Motor neuron (in vitro differentiated cells): Measurements from ENCODE around the gene PIK3R5. TPM values are rescaled to one million over a fixed set of nuclear protein-coding genes. Genes with fewer than 3 reads are reported as not detected.

Experiments used
- ATAC-seq, 8 experiments: fragments of 200-7000 bp; cut with Tn5 transposase; replicated peaks in 6 of 8; 2 replicates each; pipeline ENCODE4 v1.8.0; 2021; ENCODE audit warnings: mild to moderate bottlenecking in 8 of 8, moderate library complexity in 8 of 8
- H3K27ac ChIP-seq, 2 donors: fragments of 250-450 bp; sonication (Bioruptor Pico); 2 replicates each; pipeline ENCODE4 v1.9.0; 2021; ENCODE audit warnings: antibody characterized with exemption in 2 of 2, mild to moderate bottlenecking in 2 of 2, moderate library complexity in 1 of 2
- H3K4me1 ChIP-seq, 2 donors: fragments of 250-450 bp; sonication (Bioruptor Pico); replicated peaks in 1 of 2; 2 replicates each; pipeline ENCODE4 v1.6.1; 2021; ENCODE audit warnings: antibody characterized with exemption in 2 of 2, mild to moderate bottlenecking in 2 of 2, moderate library complexity in 1 of 2
- H3K4me3 ChIP-seq, 5 donors: fragments of 250-450 bp; sonication (Bioruptor Pico); 2 replicates each; pipeline ENCODE4 v1.9.0; 2021; ENCODE audit warnings: antibody characterized with exemption in 5 of 5, mild to moderate bottlenecking in 5 of 5, moderate library complexity in 4 of 5
- WGBS, 10 experiments: fragments of 450-650 bp; shearing (Covaris generic); methylation state at CpG; one replicate each; pipeline ENCODE4 v1.0.0; 2022; 5-methylcytosine and 5-hydroxymethylcytosine counted together
- in situ Hi-C, 9 experiments: fragments of 400-800 bp; cut with MboI; loops; one replicate each; pipeline ENCODE4 v1.15.0; 2021; ENCODE audit warnings: low sequenced_read_pairs in 9 of 9, low pct_unique_long_range_greater_than_20kb in 2 of 9; ENCODE audit not compliant: unreplicated experiment in 9 of 9
- total RNA-seq, 8 experiments: library from RNA; unstranded; fragments of 300-600 nt; gene quantifications; 2 replicates each; pipeline versions ENCODE4 v1.2.3 to v1.2.4, GENCODE V29; 2022

Gene PIK3R5
- total RNA-seq, 8 experiments from 2014 or later: 0.27 to 1.7 (median 0.86) TPM

DNA sequence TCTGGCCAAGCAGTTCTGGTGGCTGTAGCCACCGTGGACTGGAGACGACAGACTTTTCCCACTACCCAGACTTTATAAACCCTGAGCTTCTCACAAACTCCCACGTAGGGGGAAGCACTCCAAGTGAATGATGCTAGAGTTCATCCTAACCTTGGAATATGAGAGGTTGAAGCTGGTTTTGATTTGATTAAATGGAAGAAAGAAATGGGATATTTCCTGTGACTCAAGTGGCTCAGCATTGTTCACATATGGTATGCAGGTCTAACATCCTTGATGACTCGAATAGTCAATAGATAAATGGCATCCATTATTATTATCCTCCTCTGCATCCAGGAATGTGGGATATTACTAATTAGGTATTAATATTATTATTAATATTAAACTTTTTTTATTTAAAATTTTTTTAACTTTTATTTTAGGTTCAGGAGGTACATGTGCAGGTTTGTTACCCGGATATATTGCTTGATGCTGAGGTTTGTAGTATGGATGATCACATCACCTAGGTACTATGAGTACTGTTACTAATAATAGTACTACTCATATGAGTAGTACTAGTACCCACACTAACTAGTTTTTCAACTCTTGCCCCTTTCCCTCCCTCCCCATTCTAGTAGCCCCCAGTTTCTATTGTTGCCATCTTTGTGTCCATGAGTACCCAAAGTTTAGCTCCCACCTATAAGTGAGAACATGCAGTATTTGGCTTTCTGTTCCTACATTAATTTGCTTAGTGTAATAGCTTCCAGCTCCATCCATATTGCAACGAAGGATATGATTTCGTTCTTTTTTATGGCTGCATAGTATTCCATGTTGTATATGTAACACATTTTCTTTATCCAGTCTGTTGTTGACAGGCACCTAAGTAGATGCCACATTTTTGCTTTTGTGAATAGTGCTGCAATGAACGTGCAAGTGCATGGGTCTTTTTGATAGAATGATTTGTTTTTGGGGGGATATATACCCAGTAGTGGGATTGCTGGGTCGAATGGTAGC is 121.0 kb downstream of the PIK3R5 start:
- no peak overlapping the region for H3K4me3 ChIP-seq
- no peak overlapping the region for H3K27ac ChIP-seq
- no peak for ATAC-seq
- H3K4me1 ChIP-seq: peaks cover 0 to 11% of the 10 kb centered on the region in 2 donors
- in situ Hi-C loops: no loop called here
- WGBS, 10 experiments: 11 to 97% (median 76%) methylated on average over 1 to 7 of the region's 9 CpGs

DNA sequence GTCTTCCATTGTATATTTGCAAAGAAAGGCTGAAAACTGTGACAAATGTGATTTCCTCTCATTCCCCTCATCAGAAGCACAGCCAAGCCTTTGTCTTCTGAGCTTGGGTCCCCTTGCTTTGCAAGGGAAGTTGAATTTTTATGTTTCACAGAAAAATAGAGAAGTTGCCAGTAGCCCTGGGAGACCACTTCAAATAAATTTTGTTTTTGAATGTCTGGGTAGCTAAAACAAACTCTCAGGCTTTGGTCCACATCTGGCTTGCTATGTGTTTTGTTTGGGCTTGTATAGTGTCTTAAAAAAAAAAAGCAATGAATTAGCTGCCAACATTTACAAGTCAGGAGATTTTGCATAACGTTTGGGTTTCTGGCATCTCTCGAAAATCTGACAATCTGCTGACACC is 122.2 kb downstream of the PIK3R5 start:
- Histone ChIP-seq H3K4me3 (no peak overlapping the region), H3K4me1 (peaks cover 0 to 11% of the 10 kb centered on the region in 2 donors), H3K27ac (no peak overlapping the region)
- 0 to 56% (median 20%) methylated on average over 1 to 2 of the region's 2 CpGs; no CpG with 5 or more reads in 3 of the 10 experiments for WGBS, 10 experiments
- peak in 3 of 8 experiments; percentile 34 to 61 (median 44) for ATAC-seq
- in situ Hi-C loops: no loop called here

DNA sequence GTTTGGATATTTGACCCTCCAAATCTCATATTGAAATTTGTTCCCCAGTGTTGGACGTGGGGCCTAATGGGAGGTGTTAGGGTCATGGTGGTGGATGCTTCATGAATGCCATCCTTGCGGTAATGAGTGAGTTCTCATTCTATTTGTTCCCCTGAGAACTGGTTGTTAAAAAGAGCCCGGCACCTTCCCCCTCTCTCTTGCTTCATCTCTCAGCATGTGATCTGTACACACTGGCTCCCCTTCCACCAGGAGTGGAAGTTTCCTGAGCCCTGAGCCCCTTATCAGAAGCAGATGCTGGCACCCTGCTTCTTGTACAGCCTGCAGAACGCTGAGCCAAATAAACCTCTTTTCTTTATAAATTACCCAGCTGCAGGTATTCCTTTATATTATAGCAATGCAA is 123.7 kb downstream of the PIK3R5 start:
- ATAC-seq: no peak
- WGBS, 10 experiments: 35 to 100% (median 77%) methylated on average over 1 to 4 of the region's 4 CpGs; no CpG with 5 or more reads in 4 of the 10 experiments
- in situ Hi-C loops: no loop called here
- no peak overlapping the region for H3K4me3 ChIP-seq
- H3K4me1 ChIP-seq: peaks cover 0 to 11% of the 10 kb centered on the region in 2 donors
- no peak overlapping the region for H3K27ac ChIP-seq

DNA sequence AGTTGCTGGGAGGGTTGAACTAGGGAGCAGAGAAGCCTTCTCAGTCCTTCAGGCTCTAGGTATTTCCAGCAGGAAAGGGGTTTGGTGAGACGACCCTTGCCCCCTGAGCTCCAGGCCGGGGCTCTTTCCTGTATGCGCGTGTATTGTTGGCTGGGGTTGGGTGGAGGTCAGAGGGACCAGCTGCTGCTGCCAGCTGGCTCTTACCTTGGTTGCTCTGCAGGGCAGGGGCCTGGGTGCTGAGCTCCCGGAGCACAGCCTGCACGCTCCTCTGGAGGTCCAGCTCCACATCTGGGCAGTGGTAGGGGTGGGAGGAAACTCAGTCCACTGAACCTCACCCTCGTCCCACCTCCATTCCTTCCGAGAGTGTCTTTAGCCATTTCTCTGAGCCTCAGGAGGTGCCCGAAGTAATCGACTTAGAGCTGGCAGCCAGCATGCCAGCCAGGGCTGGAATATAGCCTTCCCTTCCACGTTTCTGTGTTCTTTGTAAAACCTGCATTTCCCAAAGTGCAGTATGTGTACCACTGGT is 126.0 kb downstream of the PIK3R5 start:
- 0 to 68% (median 33%) methylated on average over 1 to 7 of the region's 11 CpGs; no CpG with 5 or more reads in 4 of the 10 experiments for WGBS, 10 experiments
- Histone ChIP-seq H3K4me3 (no peak overlapping the region), H3K27ac (no peak overlapping the region), H3K4me1 (peaks cover 0 to 11% of the 10 kb centered on the region in 2 donors)
- ATAC-seq: no peak
- in situ Hi-C loops: no loop called here

DNA sequence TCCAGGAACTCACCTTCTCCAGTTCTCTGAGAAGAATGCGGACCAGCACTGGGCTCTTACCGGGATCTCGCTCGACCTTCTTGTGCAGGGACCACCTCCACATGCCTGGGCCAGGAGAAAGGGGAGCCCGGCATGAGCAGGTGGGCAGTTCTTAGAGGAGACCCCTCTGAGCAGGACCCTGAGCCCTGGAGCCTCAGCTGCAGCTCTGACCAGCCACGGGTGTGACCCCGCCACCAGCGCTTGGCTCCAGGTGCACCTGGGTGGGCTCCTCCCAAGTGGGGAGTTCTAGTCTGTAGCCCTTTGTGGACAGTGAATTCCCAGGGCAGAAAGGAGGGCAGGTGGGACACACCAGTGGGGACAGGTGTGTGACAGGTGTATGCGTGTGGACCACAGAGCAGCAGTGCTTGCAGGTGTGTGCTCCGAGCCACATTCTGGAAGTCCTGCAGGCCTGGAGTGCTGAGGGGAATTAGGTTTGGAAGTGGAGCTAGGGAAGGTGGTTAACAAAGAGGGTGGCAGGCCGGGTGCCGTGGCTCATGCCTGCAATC is 126.9 kb downstream of the PIK3R5 start:
- Histone ChIP-seq H3K27ac (no peak overlapping the region), H3K4me1 (peaks cover 0 to 6% of the 10 kb centered on the region in 2 donors), H3K4me3 (no peak overlapping the region)
- WGBS, 10 experiments: 88 to 100% (median 95%) methylated on average over 1 to 4 of the region's 12 CpGs; no CpG with 5 or more reads in 5 of the 10 experiments
- in situ Hi-C loops: no loop called here
- ATAC-seq: no peak

- Histone ChIP-seq H3K27ac (no peak overlapping the region), H3K4me1 (no peaks in the 10 kb centered on the region), H3K4me3 (no peak overlapping the region)
- ATAC-seq: no peak
- 58 to 89% (median 74%) methylated on average over 1 to 5 of the region's 8 CpGs; no CpG with 5 or more reads in 4 of the 10 experiments for WGBS, 10 experiments
- in situ Hi-C loops: no loop called here
Observed at GRCh38 chr17:8837563-8838075, 127.9 kb downstream of the PIK3R5 start.

- peak in 2 of 8 experiments; percentile 16 to 91 for ATAC-seq
- Histone ChIP-seq H3K27ac (no peak overlapping the region), H3K4me3 (no peak overlapping the region), H3K4me1 (no peaks in the 10 kb centered on the region)
- 0 to 100% (median 80%) methylated on average over 1 to 2 of the region's 15 CpGs; no CpG with 5 or more reads in 5 of the 10 experiments for WGBS, 10 experiments
- in situ Hi-C loops: no loop called here
Observed at GRCh38 chr17:8836821-8837562, 128.5 kb downstream of the PIK3R5 start.

- WGBS, 10 experiments: 48 to 100% (median 84%) methylated on average over 3 to 4 of the region's 6 CpGs; no CpG with 5 or more reads in 4 of the 10 experiments
- H3K4me1 ChIP-seq: no peaks in the 10 kb centered on the region
- in situ Hi-C loops: no loop called here
- no peak for ATAC-seq
- H3K27ac ChIP-seq: no peak overlapping the region
- H3K4me3 ChIP-seq: no peak overlapping the region
Observed at GRCh38 chr17:8835631-8836364, 129.7 kb downstream of the PIK3R5 start.

DNA sequence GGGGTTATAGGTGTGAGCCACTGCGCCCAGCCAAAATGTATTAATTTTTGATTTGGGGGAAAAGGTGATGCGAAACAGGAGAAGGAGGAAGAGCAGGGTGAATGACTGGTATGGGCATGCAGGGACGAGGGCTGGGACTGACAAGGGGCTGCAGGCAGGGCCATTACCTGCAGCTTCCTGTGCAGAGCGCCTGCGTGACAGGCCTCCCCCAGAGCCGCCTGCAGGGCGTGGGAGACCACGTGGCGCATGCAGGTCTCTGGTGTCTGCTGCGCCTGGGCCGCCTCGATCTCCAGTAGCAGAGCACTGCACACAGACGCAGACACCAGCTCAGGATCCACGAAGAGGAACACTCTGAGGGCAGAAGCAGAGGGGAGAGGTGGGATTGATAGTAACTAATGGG is 130.4 kb downstream of the PIK3R5 start:
- in situ Hi-C loops: no loop called here
- Histone ChIP-seq H3K27ac (no peak overlapping the region), H3K4me3 (no peak overlapping the region), H3K4me1 (no peaks in the 10 kb centered on the region)
- WGBS, 10 experiments: 79 to 100% (median 88%) methylated on average over 1 to 6 of the region's 14 CpGs; no CpG with 5 or more reads in 6 of the 10 experiments
- ATAC-seq: no peak

DNA sequence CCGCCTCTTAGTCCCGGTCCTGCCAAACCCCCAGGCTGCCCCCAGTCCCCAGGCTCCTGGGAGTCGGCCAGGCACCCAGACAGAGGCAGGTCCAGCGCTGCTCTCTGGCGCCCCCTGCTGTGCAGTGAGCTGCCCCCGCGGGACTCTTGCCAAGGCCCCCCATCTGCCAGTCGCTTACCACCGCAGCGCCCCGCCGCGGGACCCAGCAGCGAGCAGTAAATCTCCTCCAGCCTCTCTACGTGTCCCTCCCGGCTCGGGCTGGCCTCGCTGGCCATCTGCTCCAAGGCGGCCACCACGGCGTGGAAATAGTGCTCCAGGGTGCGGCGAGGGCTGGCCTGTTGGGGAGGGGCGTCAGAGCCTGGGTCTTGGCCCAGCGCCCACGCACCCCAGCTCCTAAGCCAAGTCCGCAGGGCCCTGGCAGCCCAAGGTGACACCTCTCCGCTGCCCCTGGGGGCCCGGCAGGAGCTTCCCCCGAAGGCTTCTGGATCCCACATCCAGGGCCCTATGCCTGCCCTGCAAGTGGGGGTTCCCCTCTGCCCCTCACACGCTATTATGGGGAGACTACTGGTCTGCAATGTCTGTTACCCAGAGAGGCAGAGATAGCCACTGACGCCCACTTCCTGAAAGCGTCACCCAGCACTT is 132.7 kb downstream of the PIK3R5 start:
- WGBS, 10 experiments: 53 to 100% (median 92%) methylated on average over 1 to 11 of the region's 33 CpGs; no CpG with 5 or more reads in 5 of the 10 experiments
- Histone ChIP-seq H3K4me1 (no peaks in the 10 kb centered on the region), H3K27ac (no peak overlapping the region), H3K4me3 (no peak overlapping the region)
- in situ Hi-C loops: no loop called here
- peak in 2 of 8 experiments; percentile 25 to 26 for ATAC-seq

DNA sequence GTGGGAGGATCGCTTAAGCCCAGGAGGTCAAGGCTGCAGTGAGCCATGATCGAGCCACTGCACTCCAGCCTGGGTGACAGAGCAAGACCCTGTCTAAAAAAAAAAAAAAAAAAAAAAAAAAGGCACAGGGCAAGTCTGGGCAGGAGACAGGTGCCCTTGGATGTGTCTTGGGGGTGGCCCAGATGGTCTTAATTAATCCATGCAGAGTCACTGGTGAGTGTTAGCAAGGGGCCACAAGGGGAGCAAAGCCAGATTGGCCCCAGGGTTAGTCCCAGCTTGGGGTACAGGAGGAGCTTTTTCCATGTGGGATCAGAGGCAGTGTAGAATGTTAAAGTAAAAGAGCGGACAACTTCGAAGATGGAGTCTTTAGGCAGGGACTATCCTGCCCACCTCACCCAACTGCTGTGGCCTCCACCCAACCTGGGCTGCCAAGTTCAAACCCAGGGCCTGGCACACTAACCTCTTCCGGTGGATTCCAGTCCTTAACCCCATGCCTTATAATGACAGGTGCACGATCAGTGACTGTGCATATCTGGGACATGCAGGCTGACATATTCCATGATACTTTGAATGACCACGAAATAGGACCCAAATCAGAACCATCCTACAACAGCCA is 134.2 kb downstream of the PIK3R5 start:
- no peak for ATAC-seq
- no peak overlapping the region for H3K4me3 ChIP-seq
- WGBS, 10 experiments: 33 to 100% (median 100%) methylated on average over 1 to 4 of the region's 7 CpGs; no CpG with 5 or more reads in 2 of the 10 experiments
- no peak overlapping the region for H3K27ac ChIP-seq
- no peaks in the 10 kb centered on the region for H3K4me1 ChIP-seq
- in situ Hi-C loops: no loop called here
